ENCODE results near the gene FHOD3.
"Not testable (repeated sequence)": the region's sequence is repeated elsewhere in the genome, so short reads cannot be mapped to it uniquely, and the experiment has no call there.

FHOD3 gene

GRCh38 chr18:36543030-36543429, 245.5 kb downstream of the FHOD3 start:
- FAIRE-seq (no peak), DNase-seq (ENCODE audit: insufficient read length, low spot score) (no peak)
- no peak for TF ChIP-seq CTCF (IDR thresholded peaks at IDR 0.05; ENCODE audit: insufficient read depth, missing control alignments)

GRCh38 chr18:36543991-36544725, 246.6 kb downstream of the FHOD3 start:
- no peak for TF ChIP-seq CTCF (IDR thresholded peaks at IDR 0.05; ENCODE audit: insufficient read depth, missing control alignments)
- DNase-seq (ENCODE audit: insufficient read length, low spot score) (no peak), FAIRE-seq (no peak)

GRCh38 chr18:36545821-36546427, 248.4 kb downstream of the FHOD3 start:
- TF ChIP-seq CTCF (IDR thresholded peaks at IDR 0.05; ENCODE audit: insufficient read depth, missing control alignments), result no peak
- FAIRE-seq (peak; percentile 68), DNase-seq (ENCODE audit: insufficient read length, low spot score) (no peak)

GRCh38 chr18:36546876-36547275, 249.4 kb downstream of the FHOD3 start:
- DNase-seq (ENCODE audit: insufficient read length, low spot score) (no peak), FAIRE-seq (no peak)
- TF ChIP-seq CTCF (IDR thresholded peaks at IDR 0.05; ENCODE audit: insufficient read depth, missing control alignments), result no peak

- no peak for DNase-seq (ENCODE audit: insufficient read length, low spot score)
- FAIRE-seq, result no peak
- TF ChIP-seq CTCF (IDR thresholded peaks at IDR 0.05; ENCODE audit: insufficient read depth, missing control alignments), result no peak
Measured at GRCh38 chr18:36547544-36547943, 250.0 kb downstream of the FHOD3 start.

- not testable (repeated sequence) for DNase-seq (ENCODE audit: insufficient read length, low spot score)
- FAIRE-seq, result peak; percentile 32
Measured at GRCh38 chr18:36551274-36551673, 253.8 kb downstream of the FHOD3 start.

GRCh38 chr18:36558234-36558633, 260.7 kb downstream of the FHOD3 start:
- FAIRE-seq (no peak), DNase-seq (ENCODE audit: insufficient read length, low spot score) (no peak)
- no peak for TF ChIP-seq CTCF (IDR thresholded peaks at IDR 0.05; ENCODE audit: insufficient read depth, missing control alignments)
